ENCODE measurements around the gene CDRT15L2. TPM values are rescaled to one million over a fixed set of nuclear protein-coding genes. Genes with fewer than 3 reads are reported as not detected.
"Not testable (repeated sequence)": the region's sequence is repeated elsewhere in the genome, so short reads cannot be mapped to it uniquely, and the experiment has no call there.

Gene CDRT15L2
- total and polyA plus RNA-seq, 2 donors (not counting 1 experiment from before 2014, with no cell fraction given), result not detected

DNA sequence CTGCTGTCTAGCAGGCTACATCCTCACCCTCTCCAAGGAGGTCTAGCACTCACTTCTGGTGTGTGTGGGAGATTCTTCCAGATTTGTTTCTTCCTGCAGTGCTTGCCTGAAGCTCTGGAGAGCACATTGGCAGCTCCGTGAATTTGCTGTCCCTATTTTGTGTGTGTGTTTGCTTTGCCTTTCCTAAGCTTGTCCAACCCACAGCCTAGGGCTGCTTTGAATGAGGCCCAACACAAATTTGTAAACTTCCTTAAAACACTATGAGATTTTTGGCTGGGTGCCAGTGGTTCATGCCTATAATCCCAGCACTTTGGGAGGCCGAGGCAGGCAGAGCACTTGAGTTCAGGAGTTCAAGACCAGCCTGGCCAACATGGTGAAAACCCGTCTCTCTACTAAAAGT lies 38.7 kb upstream of the CDRT15L2 start:
- H4K20me1 ChIP-seq (ENCODE audit: control insufficient read depth, extremely low read depth, insufficient read depth, low read length); H2AFZ ChIP-seq (ENCODE audit: low read length); H3K27ac ChIP-seq (ENCODE audit: insufficient read depth, low read length); H3K4me3 ChIP-seq (replicated peaks in 1 of 4; ENCODE audit: control extremely low read depth in 1 of 4, insufficient read depth in 1 of 4, low read depth in 3 of 4, low read length in 4 of 4); H3K27me3 ChIP-seq (ENCODE audit: control insufficient read depth, insufficient read depth, low read length); H3K36me3 ChIP-seq (ENCODE audit: control insufficient read depth, insufficient read depth, low read length); H3K4me2 ChIP-seq (ENCODE audit: extremely low read depth, insufficient read depth, low read length); H3K9me3 ChIP-seq (ENCODE audit: control insufficient read depth, insufficient read depth, low read depth, low read length); H3K9ac ChIP-seq (ENCODE audit: insufficient read depth, low read length); DNase-seq (ENCODE audit: low read depth in 2 of 2); H3K4me1 ChIP-seq (ENCODE audit: control insufficient read depth, extremely low read depth, insufficient read depth, low read length); H3K79me2 ChIP-seq (ENCODE audit: control insufficient read depth, insufficient read depth, low read length): not testable (repeated sequence)

DNA sequence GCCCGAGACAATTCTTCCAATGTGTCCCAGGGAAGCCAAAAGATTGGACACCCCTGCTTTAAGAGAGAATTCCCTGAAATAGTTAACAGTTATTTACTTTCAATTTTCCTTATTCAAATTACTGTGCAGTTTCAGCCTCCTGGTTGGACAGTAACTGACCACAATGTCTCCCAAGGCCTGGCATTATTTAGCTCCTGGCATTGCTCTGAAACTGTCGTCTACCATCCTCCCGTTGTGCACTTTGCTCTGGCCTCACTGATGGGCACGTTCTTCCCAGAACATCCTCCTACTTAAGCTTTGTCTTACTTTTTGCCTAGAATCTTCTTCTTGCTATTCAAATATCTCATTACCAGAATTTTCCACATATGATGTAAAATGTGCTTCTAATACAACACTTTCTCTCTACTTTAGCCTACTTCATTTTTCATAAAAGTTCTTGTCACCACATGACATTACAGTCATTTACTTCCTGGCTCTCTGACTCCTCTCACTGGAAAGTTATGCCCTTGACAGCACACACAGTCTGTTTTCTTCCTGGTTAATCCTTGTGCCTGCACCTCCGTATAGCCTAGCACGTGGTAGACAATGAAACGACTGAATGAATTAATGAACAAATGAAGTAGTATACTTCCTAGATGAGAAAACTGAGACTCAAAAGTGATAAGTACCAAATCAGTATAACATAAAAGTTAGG lies 37.5 kb upstream of the CDRT15L2 start:
- H3K9me3 ChIP-seq (ENCODE audit: control insufficient read depth, insufficient read depth, low read depth, low read length); H3K79me2 ChIP-seq (ENCODE audit: control insufficient read depth, insufficient read depth, low read length); H3K27ac ChIP-seq (ENCODE audit: insufficient read depth, low read length); H4K20me1 ChIP-seq (ENCODE audit: control insufficient read depth, extremely low read depth, insufficient read depth, low read length); H3K4me1 ChIP-seq (ENCODE audit: control insufficient read depth, extremely low read depth, insufficient read depth, low read length); H3K4me2 ChIP-seq (ENCODE audit: extremely low read depth, insufficient read depth, low read length); H3K36me3 ChIP-seq (ENCODE audit: control insufficient read depth, insufficient read depth, low read length); H3K4me3 ChIP-seq (replicated peaks in 1 of 4; ENCODE audit: control extremely low read depth in 1 of 4, insufficient read depth in 1 of 4, low read depth in 3 of 4, low read length in 4 of 4); H3K27me3 ChIP-seq (ENCODE audit: control insufficient read depth, insufficient read depth, low read length); DNase-seq (ENCODE audit: low read depth in 2 of 2); H2AFZ ChIP-seq (ENCODE audit: low read length); H3K9ac ChIP-seq (ENCODE audit: insufficient read depth, low read length): not testable (repeated sequence)

DNA sequence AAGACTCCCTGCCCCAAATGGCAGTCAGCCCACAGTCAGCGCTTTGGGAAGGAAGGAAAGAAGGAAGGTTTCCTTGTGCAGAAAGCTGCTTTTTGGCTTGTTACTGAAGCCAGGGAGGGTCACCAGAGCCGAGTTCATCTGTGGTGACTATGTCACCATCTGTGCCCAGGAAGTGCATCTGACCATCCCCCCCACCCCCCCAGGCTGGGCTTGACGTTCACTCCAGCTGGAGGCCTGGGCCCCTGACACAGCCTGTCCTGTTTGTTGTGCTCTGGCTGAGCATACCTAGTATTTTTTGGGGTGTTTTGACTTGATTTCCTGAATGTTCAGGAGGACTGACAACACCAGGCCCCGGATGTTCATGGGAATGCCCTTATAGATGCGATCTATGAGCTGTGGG lies 31.6 kb upstream of the CDRT15L2 start:
- not testable (repeated sequence) for H3K4me3 ChIP-seq (replicated peaks in 1 of 4; ENCODE audit: control extremely low read depth in 1 of 4, insufficient read depth in 1 of 4, low read depth in 3 of 4, low read length in 4 of 4)

DNA sequence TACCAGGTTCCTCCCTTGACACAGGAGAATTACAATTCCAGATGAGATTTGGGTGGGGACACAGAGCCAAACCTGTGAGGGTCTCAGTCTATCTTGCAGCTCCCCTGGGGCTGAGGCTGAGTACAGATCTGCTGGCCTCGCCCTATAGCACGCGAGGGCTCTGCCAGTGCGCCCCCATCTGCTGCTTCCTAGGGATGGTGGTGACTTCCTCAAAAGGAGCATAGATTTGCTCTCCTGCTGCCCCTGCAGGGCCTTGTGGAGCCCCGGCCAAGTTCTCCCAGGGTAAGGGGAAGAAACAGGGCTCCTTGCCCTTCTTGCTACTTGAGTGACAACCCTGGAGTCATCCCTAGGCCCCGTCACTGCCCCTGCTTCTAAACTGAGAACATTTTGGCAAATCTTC lies 26.6 kb upstream of the CDRT15L2 start:
- not testable (repeated sequence) for H3K9ac ChIP-seq (ENCODE audit: insufficient read depth, low read length); H2AFZ ChIP-seq (ENCODE audit: low read length); H3K4me3 ChIP-seq (replicated peaks in 1 of 4; ENCODE audit: control extremely low read depth in 1 of 4, insufficient read depth in 1 of 4, low read depth in 3 of 4, low read length in 4 of 4); H3K4me2 ChIP-seq (ENCODE audit: extremely low read depth, insufficient read depth, low read length); DNase-seq (ENCODE audit: low read depth in 2 of 2); H3K27me3 ChIP-seq (ENCODE audit: control insufficient read depth, insufficient read depth, low read length); H3K27ac ChIP-seq (ENCODE audit: insufficient read depth, low read length); H4K20me1 ChIP-seq (ENCODE audit: control insufficient read depth, extremely low read depth, insufficient read depth, low read length); H3K4me1 ChIP-seq (ENCODE audit: control insufficient read depth, extremely low read depth, insufficient read depth, low read length); H3K36me3 ChIP-seq (ENCODE audit: control insufficient read depth, insufficient read depth, low read length); H3K9me3 ChIP-seq (ENCODE audit: control insufficient read depth, insufficient read depth, low read depth, low read length); H3K79me2 ChIP-seq (ENCODE audit: control insufficient read depth, insufficient read depth, low read length)

More for the DNA sequence above, 31.6 kb upstream of the CDRT15L2 start:
- H3K4me2 ChIP-seq (ENCODE audit: extremely low read depth, insufficient read depth, low read length); H3K9ac ChIP-seq (ENCODE audit: insufficient read depth, low read length); H2AFZ ChIP-seq (ENCODE audit: low read length); H3K27me3 ChIP-seq (ENCODE audit: control insufficient read depth, insufficient read depth, low read length); H3K4me1 ChIP-seq (ENCODE audit: control insufficient read depth, extremely low read depth, insufficient read depth, low read length); DNase-seq (ENCODE audit: low read depth in 2 of 2); H3K9me3 ChIP-seq (ENCODE audit: control insufficient read depth, insufficient read depth, low read depth, low read length); H3K79me2 ChIP-seq (ENCODE audit: control insufficient read depth, insufficient read depth, low read length); H4K20me1 ChIP-seq (ENCODE audit: control insufficient read depth, extremely low read depth, insufficient read depth, low read length); H3K36me3 ChIP-seq (ENCODE audit: control insufficient read depth, insufficient read depth, low read length); H3K27ac ChIP-seq (ENCODE audit: insufficient read depth, low read length): not testable (repeated sequence)

DNA sequence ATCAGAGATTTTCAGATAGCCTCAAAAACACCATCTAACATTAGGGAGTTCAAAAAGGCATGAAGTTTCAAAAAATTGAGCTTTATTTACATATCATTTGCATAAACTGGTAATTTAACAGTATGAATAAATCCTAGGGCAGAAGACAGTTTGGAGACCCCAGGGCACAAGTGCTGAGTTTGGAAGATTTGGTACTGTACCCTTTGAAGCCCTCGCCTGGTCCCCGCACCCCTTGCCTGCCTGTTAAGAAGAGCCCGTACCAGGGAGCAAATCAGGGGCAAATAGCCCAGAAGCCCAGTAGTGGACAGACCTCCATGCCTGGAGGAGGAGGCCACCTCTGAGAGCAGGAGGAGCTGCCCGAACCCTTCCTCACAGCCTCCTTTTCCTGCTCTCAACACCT lies 24.8 kb upstream of the CDRT15L2 start:
- not testable (repeated sequence) for H4K20me1 ChIP-seq (ENCODE audit: control insufficient read depth, extremely low read depth, insufficient read depth, low read length); H3K36me3 ChIP-seq (ENCODE audit: control insufficient read depth, insufficient read depth, low read length); H3K27me3 ChIP-seq (ENCODE audit: control insufficient read depth, insufficient read depth, low read length); H3K27ac ChIP-seq (ENCODE audit: insufficient read depth, low read length); H2AFZ ChIP-seq (ENCODE audit: low read length); H3K9me3 ChIP-seq (ENCODE audit: control insufficient read depth, insufficient read depth, low read depth, low read length); H3K4me2 ChIP-seq (ENCODE audit: extremely low read depth, insufficient read depth, low read length); H3K4me3 ChIP-seq (replicated peaks in 1 of 4; ENCODE audit: control extremely low read depth in 1 of 4, insufficient read depth in 1 of 4, low read depth in 3 of 4, low read length in 4 of 4); DNase-seq (ENCODE audit: low read depth in 2 of 2); H3K4me1 ChIP-seq (ENCODE audit: control insufficient read depth, extremely low read depth, insufficient read depth, low read length); H3K9ac ChIP-seq (ENCODE audit: insufficient read depth, low read length); H3K79me2 ChIP-seq (ENCODE audit: control insufficient read depth, insufficient read depth, low read length)

DNA sequence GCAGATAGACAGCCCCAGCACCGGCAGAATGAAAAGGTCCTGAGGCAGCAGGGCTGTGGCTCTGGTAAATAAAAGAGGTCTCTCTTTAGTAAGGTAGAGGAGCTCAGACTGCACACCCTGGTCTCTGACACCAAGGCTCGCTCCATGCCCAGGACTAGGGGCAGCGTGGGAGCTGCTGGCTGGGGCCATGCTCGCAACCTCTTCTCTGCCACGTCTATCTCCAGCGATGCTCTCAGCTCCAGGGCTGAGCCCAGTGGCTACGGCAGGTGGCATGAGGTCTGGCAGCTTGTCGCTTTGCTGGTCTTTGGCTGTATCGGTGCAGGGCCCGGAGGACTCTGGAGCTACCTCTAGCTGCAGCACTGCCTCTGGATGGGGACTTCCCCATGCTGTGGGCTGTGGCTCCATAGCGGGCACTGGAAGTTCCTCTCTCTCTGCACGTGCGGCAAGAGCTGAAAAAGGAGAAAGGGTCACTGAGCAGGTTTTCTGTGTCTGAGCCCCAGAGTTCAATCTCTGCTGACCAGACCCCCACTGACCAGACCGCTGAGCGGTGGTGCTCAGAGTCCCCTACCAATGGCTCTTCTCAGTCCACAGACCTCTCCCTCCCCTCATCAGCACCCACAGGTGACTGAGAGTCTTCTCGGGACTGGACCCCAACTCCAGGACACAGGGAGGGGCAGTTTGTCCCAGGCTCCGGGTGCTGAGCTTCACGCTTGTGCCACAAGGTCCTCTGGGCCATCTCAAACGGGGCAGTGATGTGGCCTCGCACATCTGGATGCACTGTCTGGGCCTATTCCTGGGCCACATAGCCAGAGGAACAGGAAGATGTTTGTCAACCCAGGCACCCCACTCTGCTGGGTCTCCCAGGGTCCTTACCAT lies 24.2 kb upstream of the CDRT15L2 start:
- H3K4me2 ChIP-seq (ENCODE audit: extremely low read depth, insufficient read depth, low read length); H4K20me1 ChIP-seq (ENCODE audit: control insufficient read depth, extremely low read depth, insufficient read depth, low read length); H3K27ac ChIP-seq (ENCODE audit: insufficient read depth, low read length); H3K4me3 ChIP-seq (replicated peaks in 1 of 4; ENCODE audit: control extremely low read depth in 1 of 4, insufficient read depth in 1 of 4, low read depth in 3 of 4, low read length in 4 of 4); H3K79me2 ChIP-seq (ENCODE audit: control insufficient read depth, insufficient read depth, low read length); H2AFZ ChIP-seq (ENCODE audit: low read length); H3K9me3 ChIP-seq (ENCODE audit: control insufficient read depth, insufficient read depth, low read depth, low read length); DNase-seq (ENCODE audit: low read depth in 2 of 2); H3K4me1 ChIP-seq (ENCODE audit: control insufficient read depth, extremely low read depth, insufficient read depth, low read length); H3K27me3 ChIP-seq (ENCODE audit: control insufficient read depth, insufficient read depth, low read length); H3K9ac ChIP-seq (ENCODE audit: insufficient read depth, low read length); H3K36me3 ChIP-seq (ENCODE audit: control insufficient read depth, insufficient read depth, low read length): not testable (repeated sequence)

Measured in fibroblast of lung (primary cell).